ENCODE measurements around the gene BIN2. TPM values are rescaled to one million over a fixed set of nuclear protein-coding genes. Genes with fewer than 3 reads are reported as not detected.
"Not testable (repeated sequence)": the region's sequence is repeated elsewhere in the genome, so short reads cannot be mapped to it uniquely, and the experiment has no call there.

The BIN2 gene
- total and polyA plus RNA-seq, 5 donors from 2014 or later = 204 to 273 (median 236) TPM

DNA sequence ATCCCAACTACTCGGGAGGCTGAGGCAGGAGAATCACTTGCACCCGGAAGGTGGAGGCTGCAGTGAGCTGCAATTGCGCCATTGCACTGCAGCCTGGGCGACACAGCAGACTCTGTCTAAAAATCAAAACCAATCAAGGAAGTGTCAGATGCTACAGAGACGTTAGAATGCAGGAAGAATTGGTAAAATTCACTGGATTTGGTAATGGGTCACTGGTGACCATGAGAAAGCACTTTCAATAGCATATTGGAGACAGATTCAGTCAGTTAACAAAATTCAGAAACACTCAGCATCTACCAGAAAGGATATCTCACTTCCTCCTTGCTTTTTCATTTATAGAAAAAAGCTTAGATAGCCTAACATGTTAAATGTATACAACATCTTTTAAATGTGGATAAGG, 17.5 kb downstream of the BIN2 start:
- no peaks in the 10 kb centered on the region for H3K9me3 Mint-ChIP-seq
- H3K27me3 Mint-ChIP-seq = no peaks in the 10 kb centered on the region
- no peak for ATAC-seq (ENCODE audit: low read depth in 2 of 2)
- Histone ChIP-seq H3K4me3 (ENCODE audit: low read depth, low read length) (no peak overlapping the region), H3K36me3 (ENCODE audit: control insufficient read depth, insufficient read depth, low read length) (peaks cover 83% of the 10 kb centered on the region), H3K27me3 (ENCODE audit: control insufficient read depth, insufficient read depth, low read length) (no peaks in the 10 kb centered on the region), H3K27ac (ENCODE audit: insufficient read depth, low read length, poor library complexity, severe bottlenecking) (no peak overlapping the region), H3K9me3 (ENCODE audit: control insufficient read depth in 2 of 2, low read length in 2 of 2) (no peaks in the 10 kb centered on the region), H3K4me1 (ENCODE audit: control insufficient read depth, insufficient read depth, low read length, poor library complexity, severe bottlenecking) (peaks cover 27% of the 10 kb centered on the region)
- peaks cover 22 to 73% (median 55%) of the 10 kb centered on the region in 4 donors for H3K4me1 Mint-ChIP-seq
- peak overlapping the region; percentile 9 to 71 (median 29) for H3K27ac Mint-ChIP-seq
- H3K36me3 Mint-ChIP-seq = peaks cover 49% of the 10 kb centered on the region
- no peak for DNase-seq
- peak overlapping the region in 1 of 4 donors; percentile 29 for H3K4me3 Mint-ChIP-seq

DNA sequence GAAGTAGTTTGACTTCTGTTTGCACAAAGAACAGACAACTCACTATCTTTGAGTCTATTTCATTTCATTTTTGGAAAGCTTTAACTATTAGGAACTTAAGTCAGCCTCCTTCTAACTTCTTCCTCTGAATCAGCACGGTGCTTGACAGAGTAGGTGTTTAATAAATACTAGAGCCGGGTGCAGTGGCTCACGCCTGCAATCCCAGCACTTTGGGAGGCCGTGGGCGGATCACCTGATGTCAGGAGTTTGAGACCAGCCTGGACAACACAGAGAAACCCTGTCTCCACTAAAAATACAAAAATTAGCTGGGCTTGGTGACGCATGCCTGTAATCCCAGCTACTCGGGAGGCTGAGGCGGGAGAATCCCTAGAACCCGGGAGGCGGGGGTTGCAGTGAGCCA, 23.2 kb downstream of the BIN2 start:
- peaks cover 83% of the 10 kb centered on the region for H3K36me3 ChIP-seq (ENCODE audit: control insufficient read depth, insufficient read depth, low read length)
- not testable (repeated sequence) for H3K4me3 Mint-ChIP-seq; ATAC-seq (ENCODE audit: low read depth in 2 of 2); DNase-seq; H3K4me3 ChIP-seq (ENCODE audit: low read depth, low read length); H3K27ac ChIP-seq (ENCODE audit: insufficient read depth, low read length, poor library complexity, severe bottlenecking); H3K27me3 ChIP-seq (ENCODE audit: control insufficient read depth, insufficient read depth, low read length); H3K27me3 Mint-ChIP-seq; H3K4me1 ChIP-seq (ENCODE audit: control insufficient read depth, insufficient read depth, low read length, poor library complexity, severe bottlenecking); H3K9me3 Mint-ChIP-seq; H3K9me3 ChIP-seq (ENCODE audit: control insufficient read depth in 2 of 2, low read length in 2 of 2)
- H3K4me1 Mint-ChIP-seq = peaks cover 7 to 28% (median 18%) of the 10 kb centered on the region in 4 donors
- H3K36me3 Mint-ChIP-seq = peaks cover 36% of the 10 kb centered on the region
- peak overlapping the region in 1 of 3 donors; percentile 36 for H3K27ac Mint-ChIP-seq

- Mint-ChIP-seq H3K36me3 (peaks cover 34% of the 10 kb centered on the region), H3K27ac (no peak overlapping the region), H3K4me3 (no peak overlapping the region), H3K4me1 (peaks cover 0 to 24% (median 16%) of the 10 kb centered on the region in 4 donors), H3K9me3 (no peaks in the 10 kb centered on the region), H3K27me3 (no peaks in the 10 kb centered on the region)
- Histone ChIP-seq H3K4me3 (ENCODE audit: low read depth, low read length) (no peak overlapping the region), H3K9me3 (ENCODE audit: control insufficient read depth in 2 of 2, low read length in 2 of 2) (no peaks in the 10 kb centered on the region), H3K36me3 (ENCODE audit: control insufficient read depth, insufficient read depth, low read length) (peaks cover 83% of the 10 kb centered on the region), H3K27ac (ENCODE audit: insufficient read depth, low read length, poor library complexity, severe bottlenecking) (peak overlapping the region; percentile 1), H3K27me3 (ENCODE audit: control insufficient read depth, insufficient read depth, low read length) (no peaks in the 10 kb centered on the region), H3K4me1 (ENCODE audit: control insufficient read depth, insufficient read depth, low read length, poor library complexity, severe bottlenecking) (no peaks in the 10 kb centered on the region)
- ATAC-seq (ENCODE audit: low read depth in 2 of 2) = no peak
- no peak for DNase-seq
Measured at GRCh38 chr12:51295651-51296050, 28.3 kb downstream of the BIN2 start.

DNA sequence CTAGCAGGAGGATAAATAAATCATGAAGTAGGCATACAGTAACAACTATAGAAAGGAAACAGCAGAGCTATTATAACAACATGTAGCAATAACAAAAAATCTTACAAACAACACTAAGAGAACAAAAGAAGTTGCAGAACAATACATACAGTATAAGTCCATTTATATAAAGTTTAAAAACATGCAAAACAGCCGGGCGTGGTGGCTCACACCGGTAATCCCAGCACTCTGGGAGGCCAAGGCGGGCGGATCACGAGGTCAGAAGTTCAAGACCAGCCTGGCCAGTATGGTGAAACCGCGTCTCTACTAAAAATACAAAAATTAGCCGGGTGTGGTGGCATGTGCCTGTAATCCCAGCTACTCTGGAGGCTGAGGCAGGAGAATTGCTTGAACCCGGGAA, 29.9 kb downstream of the BIN2 start:
- not testable (repeated sequence) for ATAC-seq (ENCODE audit: low read depth in 2 of 2); H3K9me3 ChIP-seq (ENCODE audit: control insufficient read depth in 2 of 2, low read length in 2 of 2); H3K27ac ChIP-seq (ENCODE audit: insufficient read depth, low read length, poor library complexity, severe bottlenecking); H3K4me3 Mint-ChIP-seq; H3K9me3 Mint-ChIP-seq; H3K4me1 ChIP-seq (ENCODE audit: control insufficient read depth, insufficient read depth, low read length, poor library complexity, severe bottlenecking); H3K27me3 Mint-ChIP-seq; DNase-seq; H3K27me3 ChIP-seq (ENCODE audit: control insufficient read depth, insufficient read depth, low read length); H3K4me3 ChIP-seq (ENCODE audit: low read depth, low read length)
- H3K36me3 ChIP-seq (ENCODE audit: control insufficient read depth, insufficient read depth, low read length) = peaks cover 81% of the 10 kb centered on the region
- Mint-ChIP-seq H3K4me1 (peaks cover 0 to 25% (median 12%) of the 10 kb centered on the region in 4 donors), H3K27ac (peak overlapping the region; percentile 3 to 16 (median 16)), H3K36me3 (peaks cover 36% of the 10 kb centered on the region)

- H3K9me3 Mint-ChIP-seq = no peaks in the 10 kb centered on the region
- DNase-seq (no peak), ATAC-seq (ENCODE audit: low read depth in 2 of 2) (no peak)
- no peak overlapping the region for H3K27ac ChIP-seq (ENCODE audit: insufficient read depth, low read length, poor library complexity, severe bottlenecking)
- peaks cover 37% of the 10 kb centered on the region for H3K36me3 Mint-ChIP-seq
- no peaks in the 10 kb centered on the region for H3K4me1 ChIP-seq (ENCODE audit: control insufficient read depth, insufficient read depth, low read length, poor library complexity, severe bottlenecking)
- H3K4me3 Mint-ChIP-seq = no peak overlapping the region
- H3K36me3 ChIP-seq (ENCODE audit: control insufficient read depth, insufficient read depth, low read length) = peaks cover 81% of the 10 kb centered on the region
- H3K4me1 Mint-ChIP-seq = peaks cover 0 to 26% (median 11%) of the 10 kb centered on the region in 4 donors
- no peaks in the 10 kb centered on the region for H3K27me3 Mint-ChIP-seq
- H3K4me3 ChIP-seq (ENCODE audit: low read depth, low read length) = no peak overlapping the region
- H3K27ac Mint-ChIP-seq = peak overlapping the region; percentile 3 to 16 (median 16)
- H3K9me3 ChIP-seq (ENCODE audit: control insufficient read depth in 2 of 2, low read length in 2 of 2) = no peaks in the 10 kb centered on the region
- H3K27me3 ChIP-seq (ENCODE audit: control insufficient read depth, insufficient read depth, low read length) = no peaks in the 10 kb centered on the region
Measured at GRCh38 chr12:51293696-51294095, 30.3 kb downstream of the BIN2 start.

DNA sequence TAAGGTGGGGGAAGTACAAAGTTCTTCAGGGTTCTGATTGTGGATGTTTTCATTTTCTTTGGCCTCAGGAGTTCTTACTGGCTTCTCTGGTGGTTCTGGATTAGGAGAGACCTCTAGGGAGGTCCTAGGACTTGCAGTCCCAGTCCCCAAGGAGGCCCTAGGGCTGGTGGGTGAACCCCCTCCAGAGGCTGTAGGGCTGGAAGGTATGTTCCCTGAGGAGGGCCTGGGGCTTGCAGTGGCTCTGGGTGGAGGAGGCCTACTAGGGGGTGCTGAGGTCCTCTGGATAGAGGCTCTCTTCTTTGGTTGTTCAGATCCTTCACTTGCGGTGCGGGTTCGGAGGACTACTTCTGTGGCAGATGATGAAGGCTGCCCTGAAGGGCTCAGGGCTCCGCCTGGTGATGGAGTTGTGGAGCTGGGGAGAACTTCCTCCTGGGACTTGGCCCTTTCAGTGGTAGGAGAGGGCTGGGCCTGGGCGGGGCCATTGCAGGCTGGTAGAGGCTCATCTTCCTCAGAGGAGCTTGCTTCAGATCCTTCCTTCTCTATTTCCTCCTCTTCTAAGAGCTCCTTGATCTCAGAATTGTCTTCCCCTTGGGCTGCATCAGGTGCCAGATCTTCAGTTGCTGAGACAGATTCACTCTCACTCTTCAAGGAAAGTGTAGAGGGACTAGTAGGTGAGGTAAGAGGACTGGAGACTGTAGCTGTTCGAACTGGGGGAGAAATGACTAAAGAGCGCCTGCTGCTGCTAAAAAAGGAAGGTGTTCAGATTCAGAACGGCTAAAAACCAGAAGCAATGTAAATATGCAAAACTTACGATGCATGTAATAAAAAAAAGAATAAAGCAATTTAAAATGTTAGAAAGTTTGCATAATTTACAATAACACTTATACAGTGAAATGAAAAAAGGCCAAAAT, 32.1 kb downstream of the BIN2 start:
- ATAC-seq (ENCODE audit: low read depth in 2 of 2); H3K27me3 ChIP-seq (ENCODE audit: control insufficient read depth, insufficient read depth, low read length); H3K4me3 ChIP-seq (ENCODE audit: low read depth, low read length); H3K4me1 ChIP-seq (ENCODE audit: control insufficient read depth, insufficient read depth, low read length, poor library complexity, severe bottlenecking); H3K9me3 Mint-ChIP-seq; DNase-seq; H3K27me3 Mint-ChIP-seq; H3K4me3 Mint-ChIP-seq; H3K27ac ChIP-seq (ENCODE audit: insufficient read depth, low read length, poor library complexity, severe bottlenecking); H3K9me3 ChIP-seq (ENCODE audit: control insufficient read depth in 2 of 2, low read length in 2 of 2): not testable (repeated sequence)
- Mint-ChIP-seq H3K27ac (peak overlapping the region; percentile 11 to 89 (median 82)), H3K36me3 (peaks cover 39% of the 10 kb centered on the region), H3K4me1 (peaks cover 0 to 26% (median 11%) of the 10 kb centered on the region in 4 donors)
- H3K36me3 ChIP-seq (ENCODE audit: control insufficient read depth, insufficient read depth, low read length) = peaks cover 81% of the 10 kb centered on the region

DNA sequence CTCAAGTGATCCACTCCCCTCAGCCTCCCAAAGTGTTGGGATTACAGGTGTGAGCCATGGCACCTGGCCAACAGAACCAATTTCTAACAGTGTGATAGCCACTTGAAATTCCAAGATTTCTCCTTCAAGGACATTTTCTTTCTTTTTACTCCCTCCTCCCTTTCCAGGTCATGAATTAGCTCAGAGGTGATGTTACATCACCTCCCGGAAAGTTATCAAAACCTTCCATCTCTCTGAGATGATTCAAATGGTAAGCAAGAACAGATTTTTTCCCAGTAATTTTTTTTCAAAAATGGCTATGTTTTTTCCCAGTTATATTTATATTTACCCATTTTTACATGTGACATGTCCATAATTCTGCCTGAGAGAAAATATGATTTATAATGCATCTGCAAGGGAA, 38.1 kb downstream of the BIN2 start:
- H3K27ac ChIP-seq (ENCODE audit: insufficient read depth, low read length, poor library complexity, severe bottlenecking) = no peak overlapping the region
- H3K36me3 ChIP-seq (ENCODE audit: control insufficient read depth, insufficient read depth, low read length) = peaks cover 85% of the 10 kb centered on the region
- ATAC-seq (ENCODE audit: low read depth in 2 of 2) = no peak
- no peaks in the 10 kb centered on the region for H3K27me3 ChIP-seq (ENCODE audit: control insufficient read depth, insufficient read depth, low read length)
- H3K9me3 Mint-ChIP-seq = no peaks in the 10 kb centered on the region
- H3K4me3 Mint-ChIP-seq = no peak overlapping the region
- peaks cover 3 to 8% (median 5%) of the 10 kb centered on the region in 4 donors for H3K4me1 Mint-ChIP-seq
- no peak overlapping the region for H3K4me3 ChIP-seq (ENCODE audit: low read depth, low read length)
- no peaks in the 10 kb centered on the region for H3K9me3 ChIP-seq (ENCODE audit: control insufficient read depth in 2 of 2, low read length in 2 of 2)
- DNase-seq = no peak
- H3K4me1 ChIP-seq (ENCODE audit: control insufficient read depth, insufficient read depth, low read length, poor library complexity, severe bottlenecking) = no peaks in the 10 kb centered on the region
- H3K27ac Mint-ChIP-seq = peak overlapping the region; percentile 17 to 86 (median 38)
- peaks cover 32% of the 10 kb centered on the region for H3K36me3 Mint-ChIP-seq
- no peaks in the 10 kb centered on the region for H3K27me3 Mint-ChIP-seq
